GM23248 (cell line): ENCODE data around the gene CLEC19A.

ENCODE experiments used
- EZH2 ChIP-seq: fragments of 200-600 bp; sonication (generic); IDR thresholded peaks from 2 replicates; pipeline ENCODE4 v1.6.1; 2018; ENCODE audit warnings: antibody characterized with exemption, mild to moderate bottlenecking; ENCODE audit not compliant: insufficient read depth, poor library complexity, severe bottlenecking
- EZH2phosphoT487 ChIP-seq: fragments of 200-600 bp; sonication (generic); IDR thresholded peaks from 2 replicates; pipeline ENCODE4 v1.6.1; 2018; ENCODE audit warnings: antibody characterized with exemption, moderate library complexity, mild to moderate bottlenecking, low read depth; ENCODE audit not compliant: insufficient read depth

- TF ChIP-seq EZH2phosphoT487 (no peak), EZH2 (no peak)
These were observed 58.8 kb downstream of the CLEC19A start for GRCh38 chr16:19344224-19344801.
